Islet of Langerhans (tissue), 1 donor: ENCODE measurements around the gene RESP18.
"Not testable (repeated sequence)": the region's sequence is repeated elsewhere in the genome, so short reads cannot be mapped to it uniquely, and the experiment has no call there.

Experiments
- FAIRE-seq: peaks from one replicate; lab custom pipeline; 2011; peaks lifted over from hg19 to GRCh38; lab: Jason Lieb, UNC

The RESP18 gene

GRCh38 chr2:219325657-219326315, 6.8 kb downstream of the RESP18 start:
- no peak for FAIRE-seq

DNA sequence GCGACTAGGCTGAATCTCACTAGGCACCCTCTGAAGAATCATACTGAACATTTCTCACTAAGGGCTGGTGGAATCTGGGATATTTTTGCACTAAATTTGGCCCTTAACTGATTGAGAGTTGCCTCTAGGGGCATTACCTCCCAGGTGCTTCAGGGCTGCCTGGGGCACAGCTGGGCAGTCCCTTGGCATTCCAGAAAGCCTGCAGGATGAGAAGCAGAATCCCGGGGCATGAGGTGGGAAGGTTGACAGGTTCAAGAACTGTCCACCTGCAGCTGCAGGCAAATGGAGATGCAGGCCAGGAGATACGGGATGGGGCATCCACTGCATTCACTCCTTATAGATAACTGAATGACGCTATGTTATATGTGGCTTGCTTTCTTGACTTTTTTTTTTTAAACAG, 7.4 kb downstream of the RESP18 start:
- FAIRE-seq, result no peak

- FAIRE-seq, result no peak
Measured at GRCh38 chr2:219323434-219323833, 9.1 kb downstream of the RESP18 start.

GRCh38 chr2:219314804-219315468, 17.6 kb downstream of the RESP18 start:
- no peak for FAIRE-seq

GRCh38 chr2:219312683-219313263, 19.8 kb downstream of the RESP18 start:
- FAIRE-seq, result not testable (repeated sequence)

DNA sequence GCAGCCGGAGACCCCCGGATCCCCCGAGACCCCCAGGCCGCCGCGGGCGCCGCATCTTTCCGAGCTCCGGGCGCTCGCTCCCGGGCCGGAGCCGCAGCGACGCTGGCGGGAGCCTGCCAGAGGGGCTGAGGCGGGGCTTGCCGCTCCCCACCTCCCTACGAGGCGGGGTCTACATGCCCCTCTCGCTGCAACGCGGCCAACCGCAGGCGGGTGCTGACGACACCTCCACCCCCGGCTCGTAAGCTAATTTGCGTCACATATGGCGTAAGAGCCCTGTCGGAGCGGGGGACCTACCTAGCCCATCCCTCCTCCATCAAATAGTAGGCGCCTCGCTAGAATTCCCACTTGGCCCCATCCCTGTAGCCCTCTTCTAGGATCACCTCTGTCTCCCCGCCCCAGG, 23.3 kb downstream of the RESP18 start, which contains the start of gene PTPRN:
Gene PTPRN (minus strand): TSS at position 124 of the 400 bp plus-strand sequence. CDS start 69 bp downstream, at position 55.
- FAIRE-seq, result peak; percentile 47

DNA sequence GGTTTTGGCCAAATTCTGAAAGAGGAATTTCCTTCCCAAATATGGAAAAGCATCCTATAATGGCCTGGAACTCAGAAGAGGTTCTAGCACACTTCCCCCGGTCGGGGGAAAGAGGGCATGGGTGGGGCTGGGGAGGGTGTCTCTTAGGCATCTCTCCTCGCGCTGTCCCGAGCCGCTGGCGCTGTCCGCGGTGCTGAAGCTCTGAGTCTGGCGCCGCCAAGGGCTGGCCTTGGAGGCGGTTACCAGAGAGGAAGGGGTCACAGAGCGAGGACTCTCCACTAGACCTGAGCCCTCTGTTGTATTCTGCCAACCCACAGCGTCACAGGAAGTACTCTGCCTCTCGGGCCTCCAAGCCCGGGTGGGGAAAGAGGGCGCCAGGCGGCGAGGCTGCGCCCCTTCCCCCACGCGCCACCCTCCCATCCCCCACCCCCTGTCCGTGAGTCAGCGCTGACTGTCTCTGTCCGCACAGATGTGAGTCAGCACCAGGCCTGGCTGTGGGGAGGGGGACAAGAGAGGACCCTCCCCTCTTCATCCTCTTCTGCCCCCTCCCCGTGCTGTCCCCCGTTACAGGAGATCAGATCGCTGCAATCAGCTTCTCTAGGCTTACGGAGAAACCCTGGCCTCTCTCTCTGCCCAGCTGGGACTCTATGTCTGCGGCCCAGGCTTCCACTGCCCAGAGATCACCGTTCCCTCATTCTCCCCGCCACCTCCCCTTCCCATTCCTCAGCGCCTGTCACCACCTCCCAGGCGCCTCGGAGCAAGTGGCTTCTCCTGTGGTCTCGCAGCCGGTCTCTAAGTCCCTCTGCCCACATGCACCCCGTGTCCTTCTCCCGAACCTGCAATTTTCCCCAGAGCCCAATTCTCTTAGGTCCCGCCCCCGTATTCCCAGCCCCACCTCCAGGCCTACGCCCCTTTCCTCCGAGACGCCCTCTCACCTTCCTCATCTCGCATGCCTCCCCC, 24.1 kb downstream of the RESP18 start:
- FAIRE-seq, result no peak

- FAIRE-seq, result no peak
Measured at GRCh38 chr2:219306047-219306446, 26.5 kb downstream of the RESP18 start.

DNA sequence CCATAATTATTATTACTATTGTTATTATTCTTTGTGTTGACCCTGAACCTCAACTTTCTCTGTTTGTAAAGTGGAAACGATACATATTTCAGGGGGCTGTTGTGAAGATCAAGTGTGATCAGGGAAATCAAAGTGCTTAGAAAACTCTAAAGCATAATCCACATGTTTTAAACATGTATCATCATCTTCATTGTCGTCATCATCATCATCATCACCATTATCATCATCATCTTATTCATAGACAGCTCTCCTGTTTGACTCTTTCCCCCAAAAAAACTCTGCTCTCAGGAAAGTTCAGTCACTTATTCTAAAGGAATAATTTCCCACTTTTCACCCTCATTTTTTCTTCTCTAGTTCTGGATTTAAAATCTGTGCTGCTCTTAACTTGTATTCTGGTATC, 28.3 kb downstream of the RESP18 start:
- FAIRE-seq, result no peak

DNA sequence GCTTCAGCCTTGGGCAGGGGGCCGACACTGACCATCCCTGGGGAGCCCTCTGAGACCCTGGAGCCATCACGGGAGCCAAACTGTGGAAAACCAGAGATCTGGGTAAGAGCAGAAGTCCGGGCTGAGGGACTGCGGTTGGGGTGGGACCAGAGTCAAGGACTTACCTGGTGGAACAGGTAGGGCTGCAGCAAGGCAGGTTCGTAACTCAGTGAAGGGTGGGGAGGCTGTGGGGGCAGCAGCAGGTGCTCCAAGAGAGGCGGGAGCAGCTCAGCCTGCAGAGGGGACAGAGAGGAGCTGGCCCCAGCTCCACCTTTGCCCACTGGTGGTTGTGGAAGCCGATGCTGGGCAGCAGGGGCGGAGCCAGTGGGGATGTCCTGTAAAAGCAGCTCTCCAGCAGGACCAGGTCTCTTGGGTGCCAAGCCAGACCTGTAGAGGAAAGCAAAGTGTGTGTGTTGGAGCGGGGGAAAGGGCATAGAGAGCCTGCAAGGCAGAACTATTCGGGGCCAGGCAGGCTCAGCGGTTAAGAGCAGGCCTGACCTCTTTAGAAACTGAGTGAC, 30.1 kb downstream of the RESP18 start:
- FAIRE-seq, result no peak

GRCh38 chr2:219300022-219300421, 32.5 kb downstream of the RESP18 start:
- no peak for FAIRE-seq

DNA sequence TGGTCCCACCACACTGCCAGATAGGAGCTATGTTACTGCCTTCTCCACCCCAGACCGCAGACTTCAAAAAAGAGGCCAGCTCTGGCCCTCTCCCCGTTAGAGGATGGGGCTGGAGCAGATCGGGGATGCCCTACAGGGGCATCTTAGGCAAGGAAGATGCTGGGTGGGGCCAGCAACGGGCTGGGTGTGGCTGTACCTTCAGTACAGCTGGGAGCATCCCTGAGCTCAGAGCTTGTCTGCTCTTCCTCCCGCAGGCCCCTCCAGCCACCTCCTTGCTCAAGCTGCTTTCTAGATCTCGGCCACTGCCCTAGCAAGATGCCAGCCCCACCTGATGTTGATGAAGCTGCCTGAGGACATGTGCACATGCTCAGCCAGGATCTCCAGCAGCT, 33.2 kb downstream of the RESP18 start:
- FAIRE-seq, result no peak

DNA sequence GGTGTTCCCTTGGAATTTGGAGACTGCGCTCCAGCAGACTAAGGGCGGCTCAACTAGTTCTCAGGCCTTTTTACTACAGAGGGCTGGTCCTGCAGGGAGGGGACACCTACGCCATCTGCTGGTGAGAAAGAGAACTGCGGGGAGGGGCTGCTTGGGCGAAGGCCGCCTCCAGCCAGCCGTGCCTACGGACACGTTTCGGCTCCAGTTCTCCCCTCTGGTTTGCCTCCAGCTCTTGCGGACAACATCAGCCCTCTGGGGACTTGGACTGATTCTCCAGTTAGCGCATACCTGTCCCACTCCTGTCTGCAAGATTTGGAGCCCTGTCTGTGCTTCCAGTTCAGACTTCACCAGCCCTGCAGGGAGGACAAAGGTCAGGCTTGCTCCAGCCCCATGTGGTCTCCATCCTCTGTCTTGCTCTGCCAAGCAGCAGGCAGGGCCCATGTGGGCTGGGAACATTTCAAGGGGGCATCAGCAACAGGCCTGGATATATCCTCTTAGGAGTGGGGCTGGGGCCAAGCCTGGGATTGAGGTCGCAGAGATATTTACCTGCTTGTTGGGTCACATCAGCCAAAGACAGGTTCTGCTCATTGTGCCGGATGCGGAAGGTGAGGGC, 33.7 kb downstream of the RESP18 start:
- no peak for FAIRE-seq

- no peak for FAIRE-seq
Measured at GRCh38 chr2:219297766-219298456, 34.6 kb downstream of the RESP18 start.

DNA sequence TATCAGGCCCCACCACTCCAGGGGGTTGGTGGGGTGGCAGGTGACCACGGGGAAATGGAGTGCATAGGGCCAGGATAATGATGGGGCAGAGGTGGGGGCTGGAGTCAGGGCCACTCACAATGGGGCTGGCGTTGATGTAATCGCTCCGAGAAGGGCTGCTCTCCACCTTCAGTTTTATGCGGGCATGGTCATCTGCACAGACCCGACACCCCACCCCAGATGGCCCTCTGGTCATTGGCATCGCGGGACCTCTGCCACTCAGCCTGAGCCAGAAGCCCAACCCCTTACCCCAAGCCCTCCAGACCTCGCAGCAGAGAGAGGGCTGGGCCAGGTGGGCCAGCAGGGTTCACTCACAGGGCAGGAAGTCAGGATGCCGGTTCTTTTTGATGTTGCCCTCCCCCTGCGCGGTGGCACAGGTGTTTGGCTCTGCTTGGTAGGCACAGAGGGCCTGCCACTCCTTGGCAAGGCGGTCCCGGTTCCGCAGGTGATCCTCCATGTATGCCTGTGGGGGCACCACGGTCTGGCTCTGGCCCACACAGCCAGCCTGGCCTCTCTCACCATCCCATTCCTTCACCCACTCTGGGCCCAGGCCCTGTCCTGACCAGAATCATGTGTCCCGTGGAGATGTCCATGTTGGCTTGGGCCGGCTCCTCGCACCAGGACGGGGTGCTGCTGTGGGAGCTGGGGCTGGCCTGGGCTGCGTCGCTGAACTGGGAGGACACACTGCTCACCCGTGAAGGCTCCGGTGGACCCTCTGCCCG, 35.7 kb downstream of the RESP18 start:
- no peak for FAIRE-seq

- no peak for FAIRE-seq
Measured at GRCh38 chr2:219296142-219296541, 36.4 kb downstream of the RESP18 start.

- no peak for FAIRE-seq
Measured at GRCh38 chr2:219294356-219295351, 37.9 kb downstream of the RESP18 start.

DNA sequence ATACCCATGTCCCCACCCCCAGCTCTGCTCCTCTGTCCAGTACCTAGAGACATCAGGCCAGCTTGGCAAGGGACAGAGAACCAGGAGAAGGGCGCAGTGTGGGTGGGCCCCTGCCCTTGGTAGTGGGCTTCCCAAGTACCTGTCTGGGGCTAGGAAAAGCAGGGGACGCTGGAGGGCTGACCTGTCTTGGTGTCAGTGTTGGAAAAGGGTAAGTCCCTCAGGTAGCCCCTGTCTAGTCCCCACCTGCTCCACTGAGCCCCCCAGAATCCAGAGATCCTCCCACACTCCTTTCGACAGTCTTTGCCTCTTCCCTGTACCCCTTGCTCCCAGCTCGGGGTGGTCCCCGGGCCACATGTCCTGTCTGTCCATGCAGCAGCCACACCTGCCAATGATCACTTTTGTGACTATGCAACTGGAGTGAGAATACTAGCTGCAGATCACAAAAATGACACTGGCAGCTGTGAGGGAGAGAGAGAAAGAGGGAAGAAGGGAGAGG, 38.8 kb downstream of the RESP18 start:
- FAIRE-seq, result no peak

- no peak for FAIRE-seq
Measured at GRCh38 chr2:219292616-219293015, 39.9 kb downstream of the RESP18 start.
